ENCODE measurements around the gene BMP2K. TPM values are rescaled to one million over a fixed set of nuclear protein-coding genes. Genes with fewer than 3 reads are reported as not detected.

Gene BMP2K
- total RNA-seq, 1 donor from 2014 or later, result 33.3 TPM

GRCh38 chr4:78797777-78798284 is 21.7 kb downstream of the BMP2K start:
- H3K79me2 ChIP-seq (ENCODE audit: insufficient read depth, low read length), result peaks cover 80% of the 10 kb centered on the region
- no peaks in the 10 kb centered on the region for H3K9me3 ChIP-seq (ENCODE audit: insufficient read depth, low read depth, low read length)
- no peak overlapping the region for H3K9ac ChIP-seq (ENCODE audit: low read length)
- no peak overlapping the region for H3K4me2 ChIP-seq (ENCODE audit: low read length)
- H3K4me1 Mint-ChIP-seq (ENCODE audit: low read depth, unreplicated experiment), result peaks cover 5% of the 10 kb centered on the region
- no peak overlapping the region for H3K4me3 ChIP-seq (ENCODE audit: insufficient read depth, low read depth, low read length)
- no peak overlapping the region for H2AFZ ChIP-seq (ENCODE audit: low read depth, low read length)
- H3K27me3 Mint-ChIP-seq (ENCODE audit: low read depth, unreplicated experiment), result no peaks in the 10 kb centered on the region
- peaks cover 11% of the 10 kb centered on the region for H3K36me3 Mint-ChIP-seq (ENCODE audit: low read depth, unreplicated experiment)
- no peak for TF ChIP-seq EZH2 (IDR thresholded peaks at IDR 0.05; ENCODE audit: insufficient read depth, low read length)
- TF ChIP-seq, protein P1, sequence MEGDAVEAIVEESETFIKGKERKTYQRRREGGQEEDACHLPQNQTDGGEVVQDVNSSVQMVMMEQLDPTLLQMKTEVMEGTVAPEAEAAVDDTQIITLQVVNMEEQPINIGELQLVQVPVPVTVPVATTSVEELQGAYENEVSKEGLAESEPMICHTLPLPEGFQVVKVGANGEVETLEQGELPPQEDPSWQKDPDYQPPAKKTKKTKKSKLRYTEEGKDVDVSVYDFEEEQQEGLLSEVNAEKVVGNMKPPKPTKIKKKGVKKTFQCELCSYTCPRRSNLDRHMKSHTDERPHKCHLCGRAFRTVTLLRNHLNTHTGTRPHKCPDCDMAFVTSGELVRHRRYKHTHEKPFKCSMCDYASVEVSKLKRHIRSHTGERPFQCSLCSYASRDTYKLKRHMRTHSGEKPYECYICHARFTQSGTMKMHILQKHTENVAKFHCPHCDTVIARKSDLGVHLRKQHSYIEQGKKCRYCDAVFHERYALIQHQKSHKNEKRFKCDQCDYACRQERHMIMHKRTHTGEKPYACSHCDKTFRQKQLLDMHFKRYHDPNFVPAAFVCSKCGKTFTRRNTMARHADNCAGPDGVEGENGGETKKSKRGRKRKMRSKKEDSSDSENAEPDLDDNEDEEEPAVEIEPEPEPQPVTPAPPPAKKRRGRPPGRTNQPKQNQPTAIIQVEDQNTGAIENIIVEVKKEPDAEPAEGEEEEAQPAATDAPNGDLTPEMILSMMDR (IDR thresholded peaks at IDR 0.05; ENCODE audit: insufficient read depth, low read depth, low read length), result no peak
- no peaks in the 10 kb centered on the region for H3K27me3 ChIP-seq (ENCODE audit: insufficient read depth, low read length)
- no peaks in the 10 kb centered on the region for H3K4me1 ChIP-seq (ENCODE audit: insufficient read depth, low read length)
- no peak for DNase-seq (ENCODE audit: low read depth)
- H3K27ac Mint-ChIP-seq (ENCODE audit: unreplicated experiment), result peak overlapping the region; percentile 31
- H3K4me3 Mint-ChIP-seq (ENCODE audit: unreplicated experiment), result no peak overlapping the region
- peaks cover 2% of the 10 kb centered on the region for H3K9me3 Mint-ChIP-seq (ENCODE audit: unreplicated experiment)
- H4K20me1 ChIP-seq (ENCODE audit: insufficient read depth, low read length), result peaks cover 23% of the 10 kb centered on the region
- no peak overlapping the region for H3K27ac ChIP-seq (ENCODE audit: low read depth, low read length)
- FAIRE-seq, result no peak
- H3K36me3 ChIP-seq (ENCODE audit: insufficient read depth, low read length), result no peaks in the 10 kb centered on the region

GRCh38 chr4:78799551-78800495 is 23.7 kb downstream of the BMP2K start:
- FAIRE-seq (peak; percentile 26), DNase-seq (ENCODE audit: low read depth) (peak; percentile 23)
- no peak overlapping the region for H2AFZ ChIP-seq (ENCODE audit: low read depth, low read length)
- Mint-ChIP-seq H3K36me3 (ENCODE audit: low read depth, unreplicated experiment) (peaks cover 11% of the 10 kb centered on the region), H3K4me1 (ENCODE audit: low read depth, unreplicated experiment) (peaks cover 5% of the 10 kb centered on the region), H3K9me3 (ENCODE audit: unreplicated experiment) (peaks cover 2% of the 10 kb centered on the region), H3K27me3 (ENCODE audit: low read depth, unreplicated experiment) (no peaks in the 10 kb centered on the region), H3K27ac (ENCODE audit: unreplicated experiment) (no peak overlapping the region), H3K4me3 (ENCODE audit: unreplicated experiment) (no peak overlapping the region)
- no peaks in the 10 kb centered on the region for H3K36me3 ChIP-seq (ENCODE audit: insufficient read depth, low read length)
- no peak overlapping the region for H3K9ac ChIP-seq (ENCODE audit: low read length)
- no peak overlapping the region for H3K4me3 ChIP-seq (ENCODE audit: insufficient read depth, low read depth, low read length)
- H3K27ac ChIP-seq (ENCODE audit: low read depth, low read length), result no peak overlapping the region
- H3K4me1 ChIP-seq (ENCODE audit: insufficient read depth, low read length), result no peaks in the 10 kb centered on the region
- H3K4me2 ChIP-seq (ENCODE audit: low read length), result no peak overlapping the region
- no peaks in the 10 kb centered on the region for H3K9me3 ChIP-seq (ENCODE audit: insufficient read depth, low read depth, low read length)
- H4K20me1 ChIP-seq (ENCODE audit: insufficient read depth, low read length), result peaks cover 26% of the 10 kb centered on the region
- TF ChIP-seq EZH2 (IDR thresholded peaks at IDR 0.05; ENCODE audit: insufficient read depth, low read length), result no peak
- TF ChIP-seq, protein P1 (IDR thresholded peaks at IDR 0.05; ENCODE audit: insufficient read depth, low read depth, low read length), result no peak
- H3K27me3 ChIP-seq (ENCODE audit: insufficient read depth, low read length), result no peaks in the 10 kb centered on the region
- H3K79me2 ChIP-seq (ENCODE audit: insufficient read depth, low read length), result peaks cover 83% of the 10 kb centered on the region
